HG03159 (cell line): ENCODE data around the gene CPLX4.
A peak's percentile ranks its signal among the peaks of the same experiment; 100 is the strongest.
"Not testable (repeated sequence)": the region's sequence is repeated elsewhere in the genome, so short reads cannot be mapped to it uniquely, and the experiment has no call there.

ENCODE experiments used
- ATAC-seq: cut with Tn5 transposase; IDR thresholded peaks from one replicate; pipeline ENCODE4 v1.9.1; 2021; ENCODE audit warnings: mild to moderate bottlenecking, moderate library complexity; ENCODE audit not compliant: unreplicated experiment

Gene CPLX4

DNA sequence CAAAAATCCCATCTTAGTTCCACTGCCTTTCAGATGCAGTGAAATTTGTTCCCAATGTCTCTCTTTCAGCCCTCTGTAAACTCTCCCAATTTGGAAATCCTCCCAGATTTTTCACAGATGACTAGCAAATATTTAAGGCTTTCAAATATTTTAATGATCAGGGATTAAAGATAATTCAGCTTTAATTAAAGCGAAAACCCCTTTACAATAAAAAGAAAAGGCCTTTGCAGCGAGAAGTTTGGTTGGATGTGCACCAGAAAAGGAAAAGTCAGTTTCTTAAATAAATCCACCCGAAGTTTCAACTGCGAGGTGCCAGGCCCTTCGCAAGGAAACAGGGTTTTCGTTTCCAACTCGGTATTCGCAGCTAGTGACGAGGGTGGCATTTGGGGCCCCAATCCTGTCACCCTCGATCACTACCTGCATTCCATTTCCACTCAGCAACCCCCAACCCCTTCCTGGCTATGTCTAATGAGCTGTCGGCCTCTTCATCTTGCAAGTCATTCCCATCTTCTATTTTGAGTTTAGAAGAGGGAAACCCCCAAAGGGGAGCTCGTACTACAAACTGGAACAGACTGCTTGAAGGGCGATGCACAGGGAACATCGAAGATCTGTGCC is 46.7 kb downstream of the CPLX4 start:
- no peak for ATAC-seq

DNA sequence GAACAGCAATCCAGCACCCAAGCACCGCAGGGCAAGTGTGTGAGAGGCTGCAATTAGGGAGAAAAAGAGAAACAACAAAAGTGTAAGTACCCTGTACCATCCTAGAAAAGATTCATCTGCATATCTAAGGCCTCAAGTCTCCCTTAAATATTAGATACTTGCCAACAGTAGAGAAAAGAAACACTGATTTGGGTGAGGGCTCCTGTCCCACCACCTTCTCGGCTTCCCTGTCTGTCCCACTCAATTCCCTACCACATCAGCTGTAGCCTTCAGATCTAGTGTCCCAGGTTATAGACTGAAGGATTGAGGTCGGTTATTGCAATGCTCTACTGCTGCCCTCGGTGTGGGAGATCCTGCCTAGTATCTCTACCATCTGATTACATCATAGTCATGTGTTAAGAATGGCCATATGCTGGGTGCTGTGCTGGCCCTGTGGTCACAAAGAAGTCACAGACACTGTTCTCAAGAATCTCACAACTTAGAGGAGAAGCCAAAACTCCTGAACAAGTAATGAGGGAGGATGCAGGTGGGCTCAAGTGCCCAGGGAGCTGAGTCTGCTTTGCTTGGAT is 47.7 kb downstream of the CPLX4 start:
- ATAC-seq: no peak

DNA sequence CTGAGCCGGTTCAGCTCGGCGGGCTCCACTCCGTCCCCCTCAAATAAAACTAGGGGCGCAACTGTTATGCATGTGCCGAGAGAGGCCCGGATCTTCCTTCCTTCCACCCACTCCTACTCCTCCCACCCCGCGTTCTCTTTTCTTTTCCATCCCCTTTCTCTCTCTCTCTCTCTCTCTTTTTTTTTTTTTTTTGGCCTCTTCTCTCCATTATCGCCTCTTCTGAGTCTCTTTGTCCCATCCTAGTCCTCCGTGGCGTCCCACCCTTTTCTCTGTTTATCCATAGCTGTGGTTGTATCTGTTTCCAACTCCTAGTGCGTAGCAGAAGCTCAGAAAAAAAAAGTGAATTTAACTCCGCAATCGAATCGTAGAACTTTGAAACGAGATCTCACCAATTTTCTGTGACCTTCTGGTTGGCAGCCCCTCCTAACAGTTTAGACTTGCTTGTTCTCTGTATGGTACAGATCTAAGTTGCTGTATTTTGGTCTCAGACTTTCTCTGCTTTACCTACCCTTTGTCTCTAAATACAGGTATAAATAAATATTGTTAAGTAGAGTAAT is 48.8 kb downstream of the CPLX4 start:
- ATAC-seq: no peak

DNA sequence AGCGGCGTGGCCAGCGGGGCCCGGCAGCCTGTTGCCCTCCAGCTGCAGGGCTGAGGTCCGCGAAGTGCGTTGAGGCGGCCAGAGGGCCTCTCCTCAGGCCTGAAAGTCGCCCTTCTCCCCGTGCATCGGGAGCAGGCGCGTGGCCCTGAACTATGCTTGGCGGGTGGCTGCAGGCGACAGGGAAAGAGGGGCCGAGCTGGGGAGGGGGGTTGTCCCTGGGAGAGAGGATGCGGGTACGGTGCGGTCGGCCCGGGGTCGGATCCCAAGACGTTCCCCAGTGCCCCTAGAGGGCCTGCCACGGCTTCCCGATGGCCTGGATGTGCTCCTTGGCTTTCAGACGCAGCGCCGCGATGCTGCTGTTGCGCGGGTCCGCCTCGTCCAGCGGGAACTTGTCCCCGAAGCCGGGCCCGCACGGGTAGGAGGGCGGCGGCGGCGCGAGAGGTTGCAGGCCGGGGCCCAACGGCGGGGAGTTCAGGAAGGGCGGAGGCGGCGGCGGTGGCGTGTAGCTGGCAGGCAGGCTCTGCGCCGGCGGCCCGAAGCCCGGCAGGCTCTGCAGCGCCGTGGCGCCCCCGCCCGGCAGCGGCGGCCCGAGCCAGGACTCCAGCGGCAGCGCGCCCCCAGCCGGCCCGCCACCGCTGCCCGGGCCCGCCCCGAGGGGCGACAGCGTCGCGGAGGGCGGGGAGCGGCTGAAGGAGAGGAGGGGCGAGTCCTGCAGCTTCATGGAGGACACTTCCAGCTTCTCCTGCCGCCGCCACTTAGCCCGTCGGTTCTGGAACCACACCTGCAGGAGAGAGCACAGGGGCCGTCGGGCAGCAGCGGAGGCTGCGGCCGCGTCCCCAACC is 49.5 kb downstream of the CPLX4 start:
- no peak for ATAC-seq

DNA sequence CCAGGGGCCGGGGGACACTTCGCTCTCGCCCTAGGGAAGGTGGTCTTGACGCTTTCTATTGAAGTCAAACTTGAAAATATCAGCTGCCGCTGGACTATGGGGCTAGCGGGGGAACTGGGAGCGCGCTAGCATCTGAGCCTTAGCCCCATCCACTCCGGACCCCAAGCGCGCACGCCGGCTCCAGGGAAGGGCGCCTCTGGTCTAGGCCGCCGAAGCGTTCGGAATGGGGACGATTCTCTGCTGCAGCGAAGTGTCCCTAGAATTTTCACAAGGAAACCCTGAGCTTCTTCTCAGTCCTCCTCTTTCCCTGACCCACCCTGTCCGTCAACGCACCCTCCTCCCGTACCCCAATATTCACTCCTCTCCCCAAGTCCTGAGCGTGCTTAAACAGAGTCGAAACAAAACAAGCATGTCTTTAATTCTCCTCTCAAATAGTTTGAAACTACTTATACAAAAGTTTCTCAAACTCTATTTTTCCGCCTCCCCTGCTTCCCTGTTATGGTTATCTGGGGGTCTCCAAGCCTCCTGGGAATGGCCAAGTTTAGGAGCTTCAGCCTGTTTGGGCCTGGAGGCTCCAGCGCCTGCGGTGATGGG is 50.2 kb downstream of the CPLX4 start:
- no peak for ATAC-seq

DNA sequence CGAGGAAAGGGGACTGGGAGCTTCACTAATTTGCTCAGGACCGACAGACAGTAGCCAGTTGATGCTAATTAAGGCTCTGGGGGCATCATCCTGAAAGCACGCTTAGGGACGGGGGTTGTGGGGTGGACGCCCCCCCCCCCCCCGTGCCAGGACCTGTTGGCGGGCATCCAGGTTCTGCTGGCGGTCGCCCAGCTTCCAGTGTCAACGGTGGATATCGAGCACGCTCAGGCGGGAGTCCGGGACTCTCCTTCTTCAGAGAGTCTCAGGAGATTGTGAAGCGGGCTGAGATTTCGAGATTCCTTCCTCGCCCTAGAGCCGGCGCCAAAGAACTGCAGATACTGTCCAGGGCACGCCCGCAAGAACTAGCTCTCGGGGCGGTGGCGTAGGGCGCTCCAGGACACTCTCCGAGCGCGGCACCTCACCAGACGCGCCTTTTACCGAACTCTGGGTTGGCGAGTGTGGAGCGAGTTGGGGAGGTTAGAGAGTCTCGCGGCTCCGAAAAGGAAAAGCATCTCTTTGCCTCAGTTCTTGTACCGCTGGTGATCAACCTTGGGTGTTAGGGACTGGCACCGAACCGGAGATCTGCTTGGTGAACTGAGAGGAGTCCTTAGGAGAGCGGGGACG is 50.8 kb downstream of the CPLX4 start:
- no peak for ATAC-seq

DNA sequence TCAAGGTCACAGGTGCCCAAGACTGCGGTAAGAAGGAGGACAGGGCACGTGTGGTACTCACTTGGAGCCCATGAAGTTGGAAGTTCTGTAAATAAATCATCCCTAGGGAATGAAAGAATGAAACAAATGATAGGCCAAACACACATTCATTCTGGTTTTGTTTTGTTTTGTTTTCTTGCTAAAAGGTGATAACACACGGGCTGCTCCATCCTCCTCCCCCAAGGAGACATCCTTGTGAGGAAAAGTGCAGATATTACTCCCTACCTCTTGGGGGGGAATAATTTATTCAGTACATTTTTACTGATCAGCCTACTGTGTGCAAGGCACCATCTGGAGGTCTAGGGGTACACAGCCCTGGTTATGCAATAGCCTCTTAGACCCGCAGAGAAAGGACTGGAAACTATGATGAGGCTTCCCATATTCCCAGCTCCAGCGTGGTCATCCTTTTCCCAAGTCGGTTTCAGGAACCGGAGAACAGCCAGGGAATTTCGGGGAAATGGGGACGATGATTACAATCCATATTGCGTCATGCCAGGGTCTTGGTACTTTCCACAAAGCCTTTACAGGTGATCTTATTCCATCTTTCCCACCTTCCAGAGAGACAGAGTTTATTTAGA is 51.5 kb downstream of the CPLX4 start:
- no peak for ATAC-seq

DNA sequence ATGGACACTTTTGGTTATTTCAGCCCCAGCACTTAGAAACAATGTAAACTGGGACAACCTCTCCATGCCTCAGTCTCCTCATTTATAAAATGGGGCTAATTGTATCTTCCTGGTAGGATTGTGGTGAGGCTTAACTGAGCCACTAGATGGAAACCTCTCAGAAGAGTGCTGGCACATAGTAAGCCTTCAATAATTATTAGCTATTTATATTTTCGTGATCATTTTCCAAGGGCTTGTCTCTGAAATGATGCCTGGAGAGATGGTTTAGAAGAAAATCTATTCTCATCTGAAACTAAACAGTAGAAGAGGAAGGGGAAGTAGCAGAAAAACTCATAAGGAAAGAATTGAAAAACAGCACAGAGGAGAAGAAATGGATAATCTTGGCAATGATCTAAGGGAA is 52.0 kb downstream of the CPLX4 start:
- no peak for ATAC-seq

DNA sequence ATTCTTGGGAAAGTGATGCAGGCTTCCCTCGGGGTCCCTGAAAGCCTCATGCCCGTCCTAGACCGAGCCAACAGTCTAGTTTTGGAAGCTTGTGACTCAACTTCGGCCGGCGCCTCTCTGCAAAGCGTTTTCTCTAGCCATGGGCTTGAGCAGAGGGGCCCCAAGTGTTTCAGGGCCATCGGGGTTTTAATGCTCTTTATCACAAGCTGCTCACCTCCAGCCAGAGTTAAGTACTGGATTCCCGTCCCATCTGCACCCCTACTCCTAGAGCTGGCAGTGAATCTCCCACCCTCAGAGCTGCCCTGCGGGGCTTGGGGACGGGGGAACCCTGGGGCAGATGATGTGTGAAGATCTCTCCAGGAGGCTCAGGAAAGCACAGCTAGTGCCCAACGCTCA is 52.5 kb downstream of the CPLX4 start:
- ATAC-seq: no peak

DNA sequence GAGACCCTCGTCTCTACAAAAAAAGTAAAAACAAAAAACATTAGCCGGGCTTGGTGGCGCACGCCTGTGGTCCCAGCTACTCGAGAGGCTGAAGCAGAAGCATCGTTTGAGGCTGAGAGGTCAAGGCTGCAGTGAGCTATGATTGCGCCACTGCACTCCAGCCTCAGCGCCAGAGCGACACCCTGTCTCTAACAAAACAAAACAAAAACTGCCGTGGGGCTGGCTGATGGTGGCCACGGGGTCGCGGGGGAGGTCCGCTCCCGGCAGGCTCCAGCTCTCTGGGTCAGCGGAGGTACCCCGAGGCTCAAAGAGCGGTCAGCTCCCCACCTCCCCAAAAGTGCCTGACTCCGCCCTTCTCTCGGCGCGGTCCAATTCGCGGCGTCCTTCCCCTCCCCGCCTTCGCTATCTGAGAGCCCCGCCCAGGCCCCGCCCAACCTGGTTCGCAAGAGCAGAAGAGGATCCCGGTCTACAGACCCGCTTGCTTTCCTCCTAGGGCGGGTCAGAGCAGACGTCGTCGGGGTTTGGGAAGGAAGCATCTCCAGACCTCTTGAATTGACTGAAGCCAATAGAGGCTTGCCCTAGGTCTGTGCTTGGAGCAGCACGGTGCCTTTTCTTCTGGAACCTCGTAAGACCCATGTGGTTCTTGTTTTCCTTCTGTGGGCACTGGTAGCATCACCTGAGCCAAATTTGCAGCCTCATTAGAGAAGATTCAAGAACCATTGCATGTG is 53.0 kb downstream of the CPLX4 start:
- peak; percentile 70 for ATAC-seq

DNA sequence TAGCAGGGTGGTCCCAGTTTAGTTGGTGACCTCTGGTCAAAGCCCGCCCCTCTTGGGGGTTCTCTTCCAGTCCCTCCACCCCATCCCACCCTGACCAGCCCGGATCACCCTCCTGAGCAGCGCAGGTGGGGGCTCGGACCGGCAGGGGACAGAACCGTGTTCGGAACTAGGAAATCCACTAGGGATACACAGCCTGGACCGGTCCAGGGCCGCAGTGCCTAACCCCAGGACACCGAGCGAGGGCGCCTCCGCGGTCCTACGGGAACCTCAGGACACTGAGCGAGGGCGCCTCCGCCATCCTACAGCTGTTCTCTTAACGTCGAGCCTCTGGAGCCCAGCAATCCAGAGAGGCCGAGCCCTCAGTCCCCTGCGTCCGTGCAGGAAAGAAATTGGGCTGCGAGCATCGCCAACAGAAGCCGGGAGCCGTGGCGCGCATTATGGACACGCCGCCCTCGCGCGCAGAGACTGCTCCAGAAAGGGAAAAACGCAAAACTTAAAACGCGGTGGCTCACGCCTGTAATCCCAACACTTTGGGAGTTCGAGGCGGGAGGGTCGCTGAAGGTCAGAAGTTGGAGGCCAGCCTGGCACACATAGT is 53.7 kb downstream of the CPLX4 start:
- no peak for ATAC-seq

DNA sequence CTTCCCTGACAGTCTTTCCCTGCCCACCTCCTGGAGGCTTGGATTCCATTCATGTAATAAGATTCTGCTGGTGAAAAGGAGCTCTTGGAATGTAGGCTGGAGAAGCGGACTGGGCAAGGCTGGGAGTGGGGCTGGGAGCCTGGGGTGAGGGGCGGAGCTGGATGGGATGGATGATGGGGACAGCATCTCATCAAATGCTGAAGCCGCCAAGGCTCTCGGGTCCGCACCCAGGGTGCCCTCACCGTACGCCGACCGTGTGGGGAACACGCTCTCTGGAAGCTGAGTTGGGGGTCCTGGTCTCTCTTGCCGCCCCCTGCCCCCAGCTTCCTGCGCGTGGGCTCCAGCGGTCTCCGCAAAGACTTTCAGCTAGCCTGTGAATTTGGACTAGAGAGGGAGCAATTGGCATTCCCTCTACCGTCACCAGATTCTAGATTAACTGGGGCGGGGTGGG is 54.3 kb downstream of the CPLX4 start:
- no peak for ATAC-seq

DNA sequence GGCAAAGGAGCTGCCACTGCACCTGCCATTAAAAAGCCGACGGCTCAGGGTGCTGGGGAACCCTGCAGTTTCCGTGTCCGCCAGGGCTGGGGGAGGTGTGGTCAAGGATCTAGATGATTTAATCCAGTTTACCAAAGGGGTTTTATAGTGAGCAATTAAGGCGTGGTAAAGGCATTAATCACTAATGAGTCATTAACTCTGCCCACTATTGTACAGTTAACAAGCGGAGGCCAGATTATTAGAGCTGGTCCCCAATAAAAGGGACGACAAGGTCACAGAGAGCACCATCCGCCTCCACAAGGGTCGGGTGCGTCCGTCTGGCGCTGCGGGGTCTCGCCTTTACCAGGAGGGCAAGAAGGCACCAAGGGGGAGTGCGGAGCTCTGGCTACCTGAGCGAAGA is 54.8 kb downstream of the CPLX4 start:
- ATAC-seq: no peak

DNA sequence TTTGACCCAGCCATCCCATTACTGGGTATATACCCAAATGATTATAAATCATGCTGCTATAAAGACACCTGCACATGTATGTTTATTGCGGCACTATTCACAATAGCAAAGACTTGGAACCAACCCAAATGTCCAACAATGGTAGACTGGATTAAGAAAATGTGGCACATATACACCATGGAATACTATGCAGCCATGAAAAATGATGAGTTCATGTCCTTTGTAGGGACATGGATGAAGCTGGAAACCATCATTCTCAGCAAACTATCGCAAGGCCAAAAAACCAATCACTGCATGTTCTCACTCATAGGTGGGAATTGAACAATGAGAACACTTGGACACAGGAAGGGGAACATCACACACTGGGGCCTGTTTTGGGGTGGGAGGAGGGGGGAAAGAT is 56.2 kb downstream of the CPLX4 start:
- ATAC-seq: not testable (repeated sequence)

DNA sequence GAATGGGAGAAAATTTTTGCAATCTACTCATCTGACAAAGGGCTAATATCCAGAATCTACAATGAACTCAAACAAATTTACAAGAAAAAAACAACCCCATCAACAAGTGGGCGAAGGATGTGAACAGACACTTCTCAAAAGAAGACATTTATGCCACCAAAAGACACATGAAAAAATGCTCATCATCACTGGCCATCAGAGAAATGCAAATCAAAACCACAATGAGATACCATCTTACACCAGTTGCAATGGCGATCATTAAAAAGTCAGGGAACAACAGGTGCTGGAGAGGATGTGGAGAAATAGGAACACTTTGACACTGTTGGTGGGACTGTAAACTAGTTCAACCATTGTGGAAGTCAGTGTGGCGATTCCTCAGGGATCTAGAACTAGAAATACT is 56.6 kb downstream of the CPLX4 start:
- not testable (repeated sequence) for ATAC-seq

DNA sequence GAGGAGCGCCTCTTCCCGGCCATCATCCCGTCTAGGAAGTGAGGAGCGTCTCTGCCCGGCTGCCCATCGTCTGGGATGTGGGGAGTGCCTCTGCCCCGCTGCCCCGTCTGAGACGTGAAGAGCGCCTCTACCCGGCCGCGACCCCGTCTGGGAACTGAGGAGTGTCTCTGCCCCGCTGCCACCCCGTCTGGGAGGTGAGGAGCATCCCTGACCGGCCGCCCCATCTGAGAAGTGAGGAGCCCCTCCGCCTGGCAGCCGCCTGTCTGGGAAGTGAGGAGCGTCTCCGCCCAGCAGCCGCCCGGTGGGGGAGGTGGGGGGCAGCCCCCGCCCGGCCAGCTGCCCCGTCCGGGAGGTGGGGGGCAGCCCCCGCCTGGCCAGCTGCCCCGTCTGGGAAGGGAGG is 63.0 kb downstream of the CPLX4 start:
- ATAC-seq: not testable (repeated sequence)

DNA sequence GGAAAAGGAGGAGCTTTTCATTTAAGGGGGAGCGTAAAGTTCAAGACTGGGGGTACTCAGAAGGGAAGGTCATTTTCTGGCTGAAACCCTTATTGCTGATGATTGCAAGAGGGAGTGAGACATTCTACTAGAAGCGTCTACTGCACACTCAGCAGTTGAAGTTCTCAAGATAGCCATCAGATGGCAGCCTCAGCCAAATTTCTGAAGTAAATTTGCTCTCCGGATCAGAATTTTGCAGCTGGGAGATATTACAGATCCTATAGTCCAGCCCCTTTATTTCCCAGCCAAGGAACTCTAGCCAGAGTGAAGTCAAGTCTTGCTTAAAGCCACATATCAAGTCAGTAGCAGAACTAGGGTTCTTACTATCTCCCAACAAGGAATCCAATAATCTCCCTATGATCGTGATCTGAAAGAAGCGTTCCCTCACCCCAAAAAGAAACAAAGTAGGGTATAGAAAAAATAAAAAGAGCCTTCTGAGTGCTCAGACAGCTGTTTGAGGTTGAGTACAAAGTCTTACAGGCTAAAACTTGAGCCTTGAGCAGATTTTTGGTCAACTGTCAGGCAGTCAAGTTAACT is 69.2 kb downstream of the CPLX4 start:
- peak; percentile 56 for ATAC-seq

DNA sequence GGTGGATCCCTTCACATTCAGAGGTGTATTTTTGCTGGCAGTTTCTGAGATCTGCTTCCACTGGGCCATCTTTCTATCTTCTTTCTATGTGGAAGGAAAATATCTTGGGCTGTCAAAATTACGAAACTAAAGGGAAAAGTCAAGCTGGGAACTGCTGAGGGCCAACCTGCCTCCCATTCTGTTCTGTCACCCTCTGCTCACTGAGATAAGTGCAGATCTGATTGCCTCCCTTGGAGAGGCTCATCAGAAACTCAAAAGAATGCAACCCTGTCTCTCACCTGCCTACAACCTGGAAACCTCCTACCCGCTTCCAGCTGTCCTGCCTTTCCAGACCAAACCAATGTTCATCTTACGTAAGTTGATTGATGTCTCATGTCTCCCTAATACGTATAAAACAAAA is 71.7 kb downstream of the CPLX4 start:
- ATAC-seq: no peak
